ENCODE data around the gene ABCB10. TPM values are rescaled to one million over a fixed set of nuclear protein-coding genes. Genes with fewer than 3 reads are reported as not detected.

ABCB10 gene
- total RNA-seq, 4 donors from 2014 or later = 11.4 to 13.2 (median 12.2) TPM

DNA sequence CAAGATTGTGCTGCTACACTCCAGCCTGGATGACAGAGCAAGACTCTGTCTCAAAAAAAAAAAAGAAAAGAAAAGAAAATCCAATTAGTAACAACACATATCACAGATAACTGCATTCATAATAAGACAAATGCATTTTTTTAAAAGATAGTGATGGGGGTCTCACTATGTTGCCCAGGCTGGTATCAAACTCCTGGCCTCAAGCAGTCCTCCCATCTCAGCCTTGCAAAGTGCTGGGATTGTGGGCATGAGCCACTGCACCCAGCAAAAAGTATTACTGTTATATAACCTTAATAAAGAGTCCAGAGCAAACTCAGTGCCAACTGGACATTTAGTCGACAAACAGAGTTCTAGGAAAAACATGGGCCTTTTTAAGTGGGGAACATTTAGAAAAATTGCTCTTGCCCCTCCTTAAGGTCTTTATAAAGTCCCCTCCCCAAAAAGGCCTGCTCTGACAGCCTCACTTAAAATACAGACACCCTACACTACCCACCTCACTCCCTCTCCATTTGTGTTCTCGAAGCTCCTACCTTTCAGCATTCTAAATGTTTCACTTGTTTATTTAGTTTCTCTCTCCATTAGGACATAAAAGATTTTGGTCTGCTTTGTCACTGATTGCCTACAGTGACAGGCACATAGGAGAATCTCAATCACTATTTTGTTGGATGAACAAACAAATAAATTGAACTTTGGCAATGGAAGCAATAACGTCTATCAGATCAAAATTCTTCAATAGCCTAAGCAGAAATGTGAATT, 7.5 kb downstream of the ABCB10 start:
- intact Hi-C loops (cut with DNase I; ENCODE audit: low total_unique reads) = no loop called here
- 62 to 63% methylated on average over 3 of the region's 3 CpGs for WGBS, 2 donors
- TF ChIP-seq POLR2A (IDR thresholded peaks at IDR 0.05) = no peak
- TF ChIP-seq, protein P1, sequence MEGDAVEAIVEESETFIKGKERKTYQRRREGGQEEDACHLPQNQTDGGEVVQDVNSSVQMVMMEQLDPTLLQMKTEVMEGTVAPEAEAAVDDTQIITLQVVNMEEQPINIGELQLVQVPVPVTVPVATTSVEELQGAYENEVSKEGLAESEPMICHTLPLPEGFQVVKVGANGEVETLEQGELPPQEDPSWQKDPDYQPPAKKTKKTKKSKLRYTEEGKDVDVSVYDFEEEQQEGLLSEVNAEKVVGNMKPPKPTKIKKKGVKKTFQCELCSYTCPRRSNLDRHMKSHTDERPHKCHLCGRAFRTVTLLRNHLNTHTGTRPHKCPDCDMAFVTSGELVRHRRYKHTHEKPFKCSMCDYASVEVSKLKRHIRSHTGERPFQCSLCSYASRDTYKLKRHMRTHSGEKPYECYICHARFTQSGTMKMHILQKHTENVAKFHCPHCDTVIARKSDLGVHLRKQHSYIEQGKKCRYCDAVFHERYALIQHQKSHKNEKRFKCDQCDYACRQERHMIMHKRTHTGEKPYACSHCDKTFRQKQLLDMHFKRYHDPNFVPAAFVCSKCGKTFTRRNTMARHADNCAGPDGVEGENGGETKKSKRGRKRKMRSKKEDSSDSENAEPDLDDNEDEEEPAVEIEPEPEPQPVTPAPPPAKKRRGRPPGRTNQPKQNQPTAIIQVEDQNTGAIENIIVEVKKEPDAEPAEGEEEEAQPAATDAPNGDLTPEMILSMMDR (IDR thresholded peaks at IDR 0.05) = no peak

DNA sequence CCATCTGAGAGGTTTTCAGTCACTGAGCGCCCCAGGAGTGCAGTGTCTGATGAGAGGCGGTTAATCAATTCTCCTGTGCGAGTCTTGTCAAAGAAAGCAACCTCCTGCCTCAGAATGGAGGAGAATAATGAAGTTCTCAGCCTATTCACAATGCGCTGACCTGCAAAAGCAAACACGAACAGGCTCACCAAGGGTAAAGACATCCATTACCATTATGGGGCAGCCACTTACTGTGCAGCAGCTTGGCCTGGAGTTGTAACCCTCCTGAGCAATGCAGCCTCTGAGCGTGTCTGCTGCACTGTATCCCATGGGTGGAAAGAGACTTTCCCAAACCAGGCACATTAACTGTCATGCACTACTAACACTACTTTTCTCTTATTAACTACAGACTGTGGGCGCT, 11.0 kb downstream of the ABCB10 start:
- intact Hi-C loops (cut with DNase I; ENCODE audit: low total_unique reads) = no loop called here
- 93 to 97% methylated on average over 7 of the region's 7 CpGs for WGBS, 2 donors
- TF ChIP-seq POLR2A (IDR thresholded peaks at IDR 0.05) = no peak
- TF ChIP-seq, protein P1 (IDR thresholded peaks at IDR 0.05) = no peak
- peak in 1 of 2 donors; percentile 53 for DNase-seq (ENCODE audit: low spot score in 2 of 2)
- H3K4me3 ChIP-seq (ENCODE audit: low read depth, poor library complexity, severe bottlenecking) = no peak overlapping the region

More for the DNA sequence above, 7.5 kb downstream of the ABCB10 start:
- H3K4me3 ChIP-seq (ENCODE audit: low read depth, poor library complexity, severe bottlenecking) = no peak overlapping the region
- DNase-seq (ENCODE audit: low spot score in 2 of 2) = no peak

DNA sequence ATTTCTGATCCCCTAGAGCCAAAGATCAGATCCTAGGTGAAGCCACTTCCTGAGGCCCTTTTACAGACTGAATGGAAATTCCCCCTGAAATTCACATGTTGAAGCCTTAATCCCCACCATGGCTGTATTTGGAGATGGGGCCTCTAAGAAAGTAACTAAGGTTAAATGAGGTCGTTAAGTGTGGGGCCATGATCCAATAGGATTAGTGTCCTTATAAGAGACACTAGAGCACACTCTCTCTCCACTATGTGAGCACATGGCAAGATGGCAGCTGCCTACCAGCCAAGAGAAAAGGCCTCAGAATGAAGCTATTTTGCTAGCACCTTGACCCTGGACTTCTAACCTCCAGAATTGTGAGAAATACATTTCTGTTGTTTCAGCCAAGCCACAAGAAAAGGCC, 13.9 kb downstream of the ABCB10 start:
- intact Hi-C loops (cut with DNase I; ENCODE audit: low total_unique reads) = no loop called here
- TF ChIP-seq POLR2A (IDR thresholded peaks at IDR 0.05) = no peak
- TF ChIP-seq, protein P1 (IDR thresholded peaks at IDR 0.05) = no peak

DNA sequence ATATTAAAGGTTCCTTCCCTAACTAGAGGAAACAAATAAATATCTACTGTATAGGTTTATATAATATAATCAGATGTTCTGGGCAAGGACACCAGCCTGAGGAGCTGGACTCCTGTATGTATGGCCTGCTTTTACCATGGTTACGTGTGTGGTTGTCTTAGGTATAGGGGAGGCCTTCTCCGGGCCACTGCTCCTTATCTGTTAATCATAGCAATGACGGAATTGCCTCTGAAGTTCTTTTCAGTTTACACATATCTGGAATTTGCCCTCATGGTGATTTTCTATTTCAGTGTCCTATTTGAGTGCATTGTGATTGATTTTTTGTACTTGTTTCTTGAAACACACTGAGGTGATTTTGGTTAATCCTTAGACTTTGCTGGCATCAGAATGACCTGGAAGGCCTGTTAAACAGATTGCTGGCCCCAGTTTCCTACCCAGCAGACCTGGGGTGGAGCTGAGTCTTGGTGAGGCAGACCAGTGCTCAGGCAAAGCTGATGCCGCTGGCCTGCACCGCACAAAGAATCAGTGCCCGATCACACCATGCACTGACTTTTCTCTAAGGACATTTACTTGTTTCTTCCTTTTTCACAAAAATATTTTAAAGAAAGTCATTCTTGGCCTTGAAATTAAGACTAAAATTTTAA, 18.5 kb downstream of the ABCB10 start:
- no peak overlapping the region for H3K4me3 ChIP-seq (ENCODE audit: low read depth, poor library complexity, severe bottlenecking)
- WGBS, 2 donors = 92 to 98% methylated on average over 6 of the region's 6 CpGs
- TF ChIP-seq POLR2A (IDR thresholded peaks at IDR 0.05) = no peak
- intact Hi-C loops (cut with DNase I; ENCODE audit: low total_unique reads) = no loop called here
- peak in 1 of 2 donors; percentile 23 for DNase-seq (ENCODE audit: low spot score in 2 of 2)

More for the DNA sequence above, 13.9 kb downstream of the ABCB10 start:
- WGBS, 2 donors = 96 to 100% methylated on average over 1 of the region's 1 CpG
- H3K4me3 ChIP-seq (ENCODE audit: low read depth, poor library complexity, severe bottlenecking) = no peak overlapping the region
- no peak for DNase-seq (ENCODE audit: low spot score in 2 of 2)

DNA sequence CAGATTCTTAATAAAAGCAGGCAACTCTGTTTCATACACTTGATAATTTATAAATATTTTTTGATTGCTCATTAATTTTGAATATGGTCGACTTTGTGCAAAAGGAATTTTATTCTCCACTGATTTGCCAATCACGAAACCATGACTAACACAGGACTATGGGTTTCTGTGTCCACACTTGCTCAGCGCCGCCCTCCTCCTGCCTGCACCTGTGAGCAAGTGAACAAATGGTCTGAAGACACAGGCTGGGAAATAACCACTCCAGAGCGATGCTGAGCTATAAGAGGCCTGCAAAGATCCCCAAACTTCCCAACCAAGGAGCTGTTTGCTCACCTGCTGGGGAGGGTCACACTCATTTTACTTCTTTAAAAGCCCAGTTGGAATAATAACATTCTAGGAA, 19.6 kb downstream of the ABCB10 start:
- intact Hi-C loops (cut with DNase I; ENCODE audit: low total_unique reads) = no loop called here
- WGBS, 2 donors = 73 to 84% methylated on average over 5 of the region's 5 CpGs
- TF ChIP-seq, protein P1 (IDR thresholded peaks at IDR 0.05) = no peak
- TF ChIP-seq POLR2A (IDR thresholded peaks at IDR 0.05) = no peak
- DNase-seq (ENCODE audit: low spot score in 2 of 2) = peak in 1 of 2 donors; percentile 4
- H3K4me3 ChIP-seq (ENCODE audit: low read depth, poor library complexity, severe bottlenecking) = no peak overlapping the region

DNA sequence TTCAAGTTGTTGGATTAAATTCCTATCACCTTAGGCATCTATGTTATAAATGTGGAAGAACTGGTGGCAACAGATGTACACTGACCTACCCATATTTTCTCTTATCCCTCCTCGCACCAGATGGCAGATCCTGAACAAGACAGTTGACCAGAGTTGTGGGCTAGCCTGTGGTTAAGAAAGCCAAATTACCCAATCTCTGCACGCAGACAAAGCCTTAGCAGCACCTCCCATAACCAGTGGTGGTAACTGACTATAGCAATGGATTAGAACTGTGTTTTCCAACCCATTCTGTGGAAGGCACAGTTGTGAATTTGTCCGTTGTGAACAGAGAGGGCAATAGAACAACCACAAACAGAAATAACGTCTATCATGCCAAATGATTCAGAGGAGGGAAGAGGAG, 20.6 kb downstream of the ABCB10 start:
- DNase-seq (ENCODE audit: low spot score in 2 of 2) = peak in 1 of 2 donors; percentile 9
- H3K4me3 ChIP-seq (ENCODE audit: low read depth, poor library complexity, severe bottlenecking) = no peak overlapping the region
- intact Hi-C loops (cut with DNase I; ENCODE audit: low total_unique reads) = no loop called here
- no peak for TF ChIP-seq POLR2A (IDR thresholded peaks at IDR 0.05)
- TF ChIP-seq, protein P1 (IDR thresholded peaks at IDR 0.05) = no peak
- 65 to 74% methylated on average over 4 of the region's 4 CpGs for WGBS, 2 donors

Measured in lower leg skin (tissue), 4 donors.